A673 (cell line): ENCODE data around the gene EGR2. TPM values are rescaled to one million over a fixed set of nuclear protein-coding genes. Genes with fewer than 3 reads are reported as not detected.

Experiments
- BruUV-seq: library from RNA; stranded (reverse); fragments of 400-500 nt; replicated peaks from 2 replicates; lab custom pipeline; 2021; lab: Mats Ljungman, UMichigan
- CTCF ChIA-PET: fragments of 300-600 bp; sonication (Branson Sonifier 250); formaldehyde crosslinking; loops from one replicate; lab custom pipeline; 2022; ENCODE audit warnings: antibody characterized with exemption; lab: Charles Lee
- POLR2A ChIA-PET: fragments of 300-600 bp; sonication (Branson Sonifier 250); formaldehyde crosslinking; loops from one replicate; lab custom pipeline; 2022; ENCODE audit warnings: antibody characterized with exemption; ENCODE audit not compliant: low non-redundant PET; lab: Charles Lee
- DNase-seq: peaks from one replicate; pipeline ENCODE4 v3.0.0-alpha.2; 2015; ENCODE audit warnings: low spot score
- H3K27ac ChIP-seq: fragments of 200-600 bp; sonication (generic); 2 replicates; pipeline ENCODE4 v1.5.1; 2016; ENCODE audit warnings: mixed run types, low read depth, mild to moderate bottlenecking, mixed read lengths, antibody characterized with exemption, low read length; ENCODE audit not compliant: poor library complexity, severe bottlenecking
- H3K27me3 ChIP-seq: fragments of 200-600 bp; sonication (generic); replicated peaks from 2 replicates; pipeline ENCODE4 v1.6.1; 2017; ENCODE audit warnings: mixed run types, low read depth, mild to moderate bottlenecking, mixed read lengths, antibody characterized with exemption, low read length; ENCODE audit not compliant: insufficient read depth, poor library complexity
- H3K36me3 ChIP-seq: fragments of 200-600 bp; sonication (generic); 2 replicates; pipeline ENCODE4 v1.6.1; 2016; ENCODE audit warnings: mixed run types, mild to moderate bottlenecking, mixed read lengths, antibody characterized with exemption, low read length; ENCODE audit not compliant: insufficient read depth, poor library complexity, severe bottlenecking
- H3K4me1 ChIP-seq: fragments of 200-600 bp; sonication (generic); 2 replicates; pipeline ENCODE4 v1.6.1; 2017; ENCODE audit warnings: mixed run types, mild to moderate bottlenecking, mixed read lengths, antibody characterized with exemption, low read length; ENCODE audit not compliant: insufficient read depth, poor library complexity, severe bottlenecking
- H3K4me3 ChIP-seq: fragments of 200-600 bp; sonication (generic); 2 replicates; pipeline ENCODE4 v1.5.1; 2016; ENCODE audit warnings: low read depth, mixed run types, mild to moderate bottlenecking, mixed read lengths, low read length; ENCODE audit not compliant: poor library complexity, severe bottlenecking
- H3K9me3 ChIP-seq: fragments of 200-600 bp; sonication (generic); 2 replicates; pipeline ENCODE4 v1.6.1; 2016; ENCODE audit warnings: mixed run types, low read depth, mild to moderate bottlenecking, mixed read lengths, antibody characterized with exemption, low read length; ENCODE audit not compliant: poor library complexity, severe bottlenecking
- CTCF ChIP-seq: fragments of 300-800, 200-600 bp; sonication (generic); conservative IDR thresholded peaks from 2 replicates; pipeline ENCODE4 v1.5.1; 2017; ENCODE audit warnings: low read depth, mild to moderate bottlenecking, antibody characterized with exemption, low read length, moderate library complexity, mixed read lengths
- EZH2 ChIP-seq: fragments of 200-600 bp; sonication (generic); IDR thresholded peaks from 2 replicates; pipeline ENCODE4 v1.6.1; 2017; ENCODE audit warnings: borderline replicate concordance, low read depth, mild to moderate bottlenecking, mixed read lengths, antibody characterized with exemption, low read length; ENCODE audit not compliant: poor library complexity, severe bottlenecking
- intact Hi-C: fragments of 100-400 bp; cut with micrococcal nuclease; formaldehyde crosslinking; loops from one replicate; pipeline ENCODE4 v1.10.0; 2022; ENCODE audit not compliant: unreplicated experiment
- total RNA-seq: library from RNA; stranded (reverse); gene quantifications from 2 replicates; pipeline ENCODE4 v1.2.3, GENCODE V29; 2021

EGR2 gene
- total RNA-seq, 1 experiment from 2014 or later, result 18.3 TPM

DNA sequence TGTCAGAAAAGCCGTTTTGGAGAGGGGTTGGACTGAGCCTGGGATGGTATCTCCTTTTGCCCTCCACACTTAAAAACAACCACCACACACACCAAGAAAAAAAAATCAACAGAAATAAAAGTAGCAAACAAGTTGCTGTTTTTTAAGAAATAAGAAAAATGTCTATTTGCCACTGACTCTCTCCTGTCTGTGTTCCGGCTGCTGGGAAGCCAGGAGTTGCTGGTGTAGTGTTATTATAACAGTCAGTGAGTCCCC is 163 bp downstream of the EGR2 start:
- no peaks in the 10 kb centered on the region for H3K9me3 ChIP-seq
- peak overlapping the region; percentile 62 for H3K4me3 ChIP-seq
- no TSS peak for BruUV-seq
- H3K27ac ChIP-seq, result peak overlapping the region; percentile 95
- ChIA-PET POLR2A (interaction anchor here (0.5 to 0.8 kb wide), 4 partner anchors 36 to 676 kb away, joined by 3 to 16 read pairs (median 4); no protein-coding TSS in a partner anchor), CTCF (no interaction called here)
- H3K27me3 ChIP-seq, result peaks cover 5% of the 10 kb centered on the region
- peaks cover 7% of the 10 kb centered on the region for H3K4me1 ChIP-seq
- TF ChIP-seq EZH2 (no peak), CTCF (no peak)
- intact Hi-C loops, result loop anchor here (2.0 to 10.0 kb wide), 6 partner anchors 124 to 551 kb away; partner anchors contain the start of gene RTKN2
- peaks cover 8% of the 10 kb centered on the region for H3K36me3 ChIP-seq
- no peak for DNase-seq

- Histone ChIP-seq H3K27me3 (peaks cover 5% of the 10 kb centered on the region), H3K4me1 (peaks cover 10% of the 10 kb centered on the region), H3K4me3 (peak overlapping the region; percentile 62), H3K27ac (peak overlapping the region; percentile 95), H3K9me3 (no peaks in the 10 kb centered on the region), H3K36me3 (peaks cover 8% of the 10 kb centered on the region)
- POLR2A ChIA-PET, result interaction anchor here (0.6 to 0.8 kb wide), 3 partner anchors 37 to 1160 kb away, joined by 3 to 16 read pairs (median 3); no protein-coding TSS in a partner anchor
- BruUV-seq, result TSS peak; percentile 84
- CTCF ChIA-PET, result no interaction called here
- TF ChIP-seq CTCF (no peak), EZH2 (no peak)
- intact Hi-C loops, result loop anchor here (2.0 to 10.0 kb wide), 7 partner anchors 123 to 551 kb away; partner anchors contain the start of genes NRBF2 and RTKN2
- DNase-seq, result no peak
These were observed 638 bp downstream of the EGR2 start for GRCh38 chr10:62815381-62816075.

DNA sequence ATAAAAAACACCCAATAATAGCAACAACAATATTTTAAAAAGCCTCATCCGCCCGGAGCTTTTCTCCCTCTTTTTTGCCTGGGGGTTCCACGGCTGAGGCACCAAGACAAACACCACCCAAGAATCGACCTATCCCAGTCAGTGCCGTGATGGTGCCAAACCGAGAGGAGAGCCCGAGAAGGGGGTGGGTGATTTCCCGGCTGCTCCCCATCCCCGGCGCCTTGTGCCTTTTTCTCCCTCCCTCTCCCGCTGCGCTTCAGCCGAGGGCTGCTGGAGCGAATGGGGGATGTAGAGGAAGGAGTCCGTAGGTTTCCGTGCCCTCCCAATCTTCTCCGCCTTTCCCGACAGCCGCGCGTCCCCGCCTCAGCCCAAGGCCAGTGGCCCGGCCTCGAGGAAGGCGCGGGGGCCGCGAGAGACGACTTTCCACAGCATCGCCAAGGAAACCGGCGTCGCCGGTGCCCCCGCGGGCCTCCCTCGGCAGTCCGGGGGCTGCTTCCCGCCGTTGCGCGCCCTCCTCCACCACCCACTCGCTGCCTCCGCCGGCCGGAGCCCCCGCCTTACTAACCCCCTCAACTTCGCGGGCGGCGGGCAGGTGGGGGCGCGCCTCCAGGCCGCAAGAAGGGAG is 1.3 kb downstream of the EGR2 start:
- Histone ChIP-seq H3K36me3 (peaks cover 8% of the 10 kb centered on the region), H3K27ac (peak overlapping the region; percentile 95), H3K9me3 (no peaks in the 10 kb centered on the region), H3K27me3 (peaks cover 5% of the 10 kb centered on the region), H3K4me1 (peaks cover 16% of the 10 kb centered on the region), H3K4me3 (peak overlapping the region; percentile 62)
- no peak for DNase-seq
- ChIA-PET CTCF (no interaction called here), POLR2A (interaction anchor here (0.7 kb wide), 1 partner anchor 1160 kb away, joined by 3 read pairs; no protein-coding TSS in a partner anchor)
- intact Hi-C loops, result loop anchor here (2.0 to 10.0 kb wide), 6 partner anchors 123 to 550 kb away; partner anchors contain the start of genes NRBF2 and RTKN2
- TF ChIP-seq EZH2, result no peak
- no peak for TF ChIP-seq CTCF
- no TSS peak for BruUV-seq
